COLO668 (cell line): Measurements from ENCODE around the gene FAM53A.
"Not testable (repeated sequence)": the region's sequence is repeated elsewhere in the genome, so short reads cannot be mapped to it uniquely, and the experiment has no call there.

Experiments used
- DNase-seq: peaks from one replicate; lab custom pipeline; 2025; ENCODE audit not compliant: unreplicated experiment; lab: John Stamatoyannopoulos, UW

The FAM53A gene

GRCh38 chr4:1686440-1687036 lies 2.4 kb upstream of the FAM53A start:
- no peak for DNase-seq

GRCh38 chr4:1685235-1686150 lies 1.4 kb upstream of the FAM53A start:
- no peak for DNase-seq

GRCh38 chr4:1684506-1685234 lies 557 bp upstream of the FAM53A start:
- DNase-seq = peak; percentile 34

- DNase-seq = no peak
These were observed 815 bp downstream of the FAM53A start for GRCh38 chr4:1683261-1683735.

GRCh38 chr4:1682860-1683259 lies 1.3 kb downstream of the FAM53A start:
- no peak for DNase-seq

GRCh38 chr4:1678244-1678643 lies 5.9 kb downstream of the FAM53A start:
- no peak for DNase-seq

- DNase-seq = no peak
These were observed 7.2 kb downstream of the FAM53A start for GRCh38 chr4:1676605-1677525.

GRCh38 chr4:1675802-1676137 lies 8.3 kb downstream of the FAM53A start:
- no peak for DNase-seq

- DNase-seq = no peak
These were observed 8.8 kb downstream of the FAM53A start for GRCh38 chr4:1675136-1675801.

- no peak for DNase-seq
These were observed 9.4 kb downstream of the FAM53A start for GRCh38 chr4:1674682-1675081.

- DNase-seq = no peak
These were observed 10.4 kb downstream of the FAM53A start for GRCh38 chr4:1673671-1674070.

- not testable (repeated sequence) for DNase-seq
These were observed 13.1 kb downstream of the FAM53A start for GRCh38 chr4:1671011-1671410.

- no peak for DNase-seq
These were observed 13.8 kb downstream of the FAM53A start for GRCh38 chr4:1670279-1670678.

- DNase-seq = no peak
These were observed 14.3 kb downstream of the FAM53A start for GRCh38 chr4:1669850-1670249.

- DNase-seq = no peak
These were observed 14.8 kb downstream of the FAM53A start for GRCh38 chr4:1669270-1669669.

- DNase-seq = peak; percentile 14
These were observed 15.6 kb downstream of the FAM53A start for GRCh38 chr4:1668488-1668840.

GRCh38 chr4:1667273-1667672 lies 16.8 kb downstream of the FAM53A start:
- no peak for DNase-seq

- no peak for DNase-seq
These were observed 17.7 kb downstream of the FAM53A start for GRCh38 chr4:1666391-1666790.

- DNase-seq = no peak
These were observed 20.0 kb downstream of the FAM53A start for GRCh38 chr4:1664141-1664540.

- DNase-seq = no peak
These were observed 20.6 kb downstream of the FAM53A start for GRCh38 chr4:1663549-1663948.
